DND-41 (cell line): ENCODE data around the gene SIRPG.
"Not testable (repeated sequence)": the region's sequence is repeated elsewhere in the genome, so short reads cannot be mapped to it uniquely, and the experiment has no call there.

Source experiments
- ATAC-seq: fragments of 200-7000 bp; cut with Tn5 transposase; 3 replicates; pipeline ENCODE4 v1.9.1; 2021; ENCODE audit warnings: low read depth; ENCODE audit not compliant: insufficient read depth
- DNase-seq: peaks from one replicate; pipeline ENCODE4 v3.0.0-alpha.2; 2020
- H2AFZ ChIP-seq: 2 replicates; pipeline ENCODE4 v1.6.0; 2012; ENCODE audit warnings: low read depth, low read length
- H3K27ac ChIP-seq: 2 replicates; pipeline ENCODE4 v1.5.1; 2012; ENCODE audit warnings: low read length, inconsistent platforms
- H3K27me3 ChIP-seq: fragments of 200-600 bp; sonication (generic); 2 replicates; pipeline ENCODE4 v1.6.0; 2012; ENCODE audit warnings: low read length, mild to moderate bottlenecking, inconsistent platforms; ENCODE audit not compliant: insufficient read depth, poor library complexity
- H3K36me3 ChIP-seq: 2 replicates; pipeline ENCODE4 v1.5.1; 2012; ENCODE audit warnings: low read length, inconsistent platforms; ENCODE audit not compliant: insufficient read depth
- H3K4me1 ChIP-seq: 2 replicates; pipeline ENCODE4 v1.5.1; 2012; ENCODE audit warnings: mild to moderate bottlenecking, low read length; ENCODE audit not compliant: insufficient read depth
- H3K4me2 ChIP-seq: 2 replicates; pipeline ENCODE4 v1.6.0; 2012; ENCODE audit warnings: mild to moderate bottlenecking, moderate library complexity, low read length, inconsistent platforms; ENCODE audit not compliant: insufficient read depth
- H3K4me3 ChIP-seq, 2 experiments: fragments of 200-600 bp in 1 of 2; shearing (Covaris generic) in 1 of 2; 2 replicates each; pipeline ENCODE4 v1.5.1; 2012 to 2016; ENCODE audit warnings: inconsistent platforms in 2 of 2, low read length in 2 of 2, mild to moderate bottlenecking in 2 of 2, low read depth in 1 of 2, moderate library complexity in 1 of 2
- H3K79me2 ChIP-seq: 2 replicates; pipeline ENCODE4 v1.6.0; 2012; ENCODE audit warnings: low read length, inconsistent platforms; ENCODE audit not compliant: insufficient read depth
- H3K9ac ChIP-seq: 2 replicates; pipeline ENCODE4 v1.6.0; 2012; ENCODE audit warnings: low read depth, mild to moderate bottlenecking, inconsistent platforms, low read length, moderate library complexity
- H3K9me3 ChIP-seq: 2 replicates; pipeline ENCODE4 v1.5.1; 2012; ENCODE audit warnings: low read length, moderate library complexity, mild to moderate bottlenecking, inconsistent platforms; ENCODE audit not compliant: insufficient read depth, severe bottlenecking
- H4K20me1 ChIP-seq: 2 replicates; pipeline ENCODE4 v1.6.0; 2012; ENCODE audit warnings: low read length; ENCODE audit not compliant: insufficient read depth
- EZH2 ChIP-seq: IDR thresholded peaks from 3 replicates; pipeline ENCODE4 v1.6.1; 2012; ENCODE audit warnings: borderline replicate concordance, low read depth, mild to moderate bottlenecking, moderate library complexity, low read length, inconsistent platforms; ENCODE audit not compliant: severe bottlenecking
- TF ChIP-seq, protein P1 (sequence below): IDR thresholded peaks from 2 replicates; pipeline ENCODE4 v1.5.1; 2012; ENCODE audit warnings: borderline replicate concordance, low read length, moderate library complexity, mild to moderate bottlenecking; ENCODE audit not compliant: poor library complexity, severe bottlenecking; ENCODE audit errors: extremely low read depth

SIRPG gene

DNA sequence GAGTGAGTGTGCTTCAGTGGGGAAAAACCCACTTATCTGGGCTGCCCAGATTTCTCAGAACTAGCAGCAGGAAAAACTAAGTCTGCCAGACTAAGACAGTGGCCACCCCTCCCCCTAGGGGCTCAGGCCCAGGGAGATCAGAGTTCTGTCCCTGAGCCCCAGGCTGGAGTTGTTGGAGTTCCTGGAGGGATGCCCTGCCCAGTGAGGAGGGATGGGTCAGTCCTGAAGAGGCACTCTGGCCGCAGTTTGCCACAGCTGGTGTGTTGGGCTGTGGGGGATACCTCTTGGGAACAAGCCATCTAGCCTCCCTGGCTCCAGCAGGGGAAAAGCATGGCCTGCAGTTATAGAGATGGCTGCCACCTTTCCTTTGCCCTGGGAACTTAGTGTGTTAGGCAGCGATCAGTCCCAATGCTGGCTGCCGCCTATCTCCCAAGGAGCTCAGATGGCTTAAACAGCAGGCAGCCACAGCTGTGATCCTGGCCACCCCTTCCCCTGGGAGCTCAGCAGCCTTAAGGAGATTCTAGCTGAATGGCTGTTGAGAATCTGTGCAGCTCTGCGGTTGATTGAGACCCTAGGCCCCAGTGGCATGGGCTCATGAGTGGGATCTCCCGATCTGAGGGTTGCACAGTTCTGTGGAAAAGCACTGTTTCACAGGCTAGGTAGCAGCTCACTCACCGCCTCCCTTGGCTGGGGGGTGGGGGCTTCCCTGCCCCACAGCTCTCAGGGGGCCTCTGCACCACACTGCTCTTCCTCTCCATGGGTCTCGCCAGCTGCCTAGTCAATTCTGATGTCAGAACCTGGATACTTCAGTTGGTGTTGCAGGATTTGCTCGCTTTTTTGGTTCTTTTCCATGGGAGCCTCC lies 13.2 kb downstream of the SIRPG start:
- H3K27ac ChIP-seq: no peak overlapping the region
- H3K79me2 ChIP-seq: no peaks in the 10 kb centered on the region
- H3K9ac ChIP-seq: no peak overlapping the region
- H3K27me3 ChIP-seq: no peaks in the 10 kb centered on the region
- DNase-seq: no peak
- H3K4me1 ChIP-seq: no peaks in the 10 kb centered on the region
- ATAC-seq: peak; percentile 42; the same call in 2 of the 3 replicates
- H2AFZ ChIP-seq: no peak overlapping the region
- no peaks in the 10 kb centered on the region for H3K36me3 ChIP-seq
- TF ChIP-seq, protein P1, sequence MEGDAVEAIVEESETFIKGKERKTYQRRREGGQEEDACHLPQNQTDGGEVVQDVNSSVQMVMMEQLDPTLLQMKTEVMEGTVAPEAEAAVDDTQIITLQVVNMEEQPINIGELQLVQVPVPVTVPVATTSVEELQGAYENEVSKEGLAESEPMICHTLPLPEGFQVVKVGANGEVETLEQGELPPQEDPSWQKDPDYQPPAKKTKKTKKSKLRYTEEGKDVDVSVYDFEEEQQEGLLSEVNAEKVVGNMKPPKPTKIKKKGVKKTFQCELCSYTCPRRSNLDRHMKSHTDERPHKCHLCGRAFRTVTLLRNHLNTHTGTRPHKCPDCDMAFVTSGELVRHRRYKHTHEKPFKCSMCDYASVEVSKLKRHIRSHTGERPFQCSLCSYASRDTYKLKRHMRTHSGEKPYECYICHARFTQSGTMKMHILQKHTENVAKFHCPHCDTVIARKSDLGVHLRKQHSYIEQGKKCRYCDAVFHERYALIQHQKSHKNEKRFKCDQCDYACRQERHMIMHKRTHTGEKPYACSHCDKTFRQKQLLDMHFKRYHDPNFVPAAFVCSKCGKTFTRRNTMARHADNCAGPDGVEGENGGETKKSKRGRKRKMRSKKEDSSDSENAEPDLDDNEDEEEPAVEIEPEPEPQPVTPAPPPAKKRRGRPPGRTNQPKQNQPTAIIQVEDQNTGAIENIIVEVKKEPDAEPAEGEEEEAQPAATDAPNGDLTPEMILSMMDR: no peak
- TF ChIP-seq EZH2: no peak
- no peak overlapping the region for H3K4me2 ChIP-seq
- H4K20me1 ChIP-seq: no peaks in the 10 kb centered on the region
- no peaks in the 10 kb centered on the region for H3K9me3 ChIP-seq
- no peak overlapping the region for H3K4me3 ChIP-seq

DNA sequence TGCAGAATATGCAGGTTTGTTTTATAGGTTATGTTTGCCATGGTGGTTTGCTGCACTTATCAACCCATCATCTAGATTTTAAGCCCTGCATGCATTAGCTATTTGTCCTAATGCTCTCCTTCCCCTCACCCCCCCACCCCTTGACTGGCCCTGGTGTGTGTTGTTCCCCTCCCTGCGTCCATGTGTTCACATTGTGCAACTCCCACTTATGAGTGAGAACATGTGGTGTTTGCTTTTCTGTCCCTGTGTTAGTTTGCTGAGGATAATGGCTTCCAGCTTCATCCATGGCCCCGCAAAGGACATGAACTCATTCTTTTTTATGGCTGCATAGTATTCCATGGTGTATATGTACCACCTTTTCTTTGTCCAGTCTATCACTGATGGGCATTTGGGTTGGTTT lies 18.9 kb downstream of the SIRPG start:
- not testable (repeated sequence) for ATAC-seq, H4K20me1 ChIP-seq, DNase-seq, H3K27ac ChIP-seq, H3K79me2 ChIP-seq, H3K4me2 ChIP-seq, H3K27me3 ChIP-seq, H3K9me3 ChIP-seq, H2AFZ ChIP-seq, H3K4me1 ChIP-seq, H3K4me3 ChIP-seq, H3K36me3 ChIP-seq, H3K9ac ChIP-seq

DNA sequence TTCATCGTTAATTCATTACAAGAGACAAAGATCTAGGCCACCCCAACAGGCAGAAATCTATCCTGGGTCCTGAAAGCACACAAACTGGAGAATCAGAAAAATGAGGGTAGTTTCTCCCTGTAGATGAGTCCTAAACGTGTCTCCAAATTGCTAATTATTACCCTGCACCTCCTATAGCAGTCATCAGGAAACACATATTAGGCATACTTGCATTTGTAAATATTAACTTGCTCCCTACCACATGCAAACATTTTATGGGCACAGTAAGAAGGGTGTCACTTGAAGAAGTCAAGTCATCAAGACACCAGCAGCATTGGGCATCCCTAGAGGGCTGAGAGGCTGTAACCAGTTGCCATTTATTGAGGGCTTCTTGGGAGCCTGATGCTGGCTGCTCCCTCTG lies 19.8 kb downstream of the SIRPG start:
- Histone ChIP-seq H3K9ac (no peak overlapping the region), H3K27ac (no peak overlapping the region), H3K4me1 (no peaks in the 10 kb centered on the region), H3K27me3 (no peaks in the 10 kb centered on the region), H4K20me1 (no peaks in the 10 kb centered on the region), H3K36me3 (no peaks in the 10 kb centered on the region), H2AFZ (no peak overlapping the region), H3K79me2 (no peaks in the 10 kb centered on the region), H3K4me2 (no peak overlapping the region), H3K4me3 (no peak overlapping the region), H3K9me3 (no peaks in the 10 kb centered on the region)
- DNase-seq (no peak), ATAC-seq (no peak)
- TF ChIP-seq, protein P1: no peak
- no peak for TF ChIP-seq EZH2

DNA sequence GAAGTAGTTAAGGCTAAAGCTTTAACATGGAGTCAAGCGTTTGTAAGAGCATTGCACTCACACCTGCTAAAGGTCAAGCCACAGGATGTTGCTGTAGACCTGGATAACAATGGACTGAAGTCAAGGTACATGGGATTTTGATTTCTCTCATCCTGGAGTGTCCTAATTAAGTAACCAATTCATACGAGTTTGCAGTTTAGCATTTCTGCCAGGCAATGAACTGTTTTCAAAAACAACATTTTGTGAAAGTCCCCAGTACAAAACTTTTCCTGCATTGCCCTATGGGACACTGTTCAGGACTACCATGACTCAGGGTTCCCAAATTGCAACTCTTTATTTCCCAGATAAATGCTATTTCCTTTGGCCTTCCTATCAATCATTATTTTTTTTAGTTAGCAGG lies 20.4 kb downstream of the SIRPG start:
- Histone ChIP-seq H3K9me3 (no peaks in the 10 kb centered on the region), H3K9ac (no peak overlapping the region), H4K20me1 (no peaks in the 10 kb centered on the region), H3K36me3 (no peaks in the 10 kb centered on the region), H3K27ac (no peak overlapping the region), H3K27me3 (no peaks in the 10 kb centered on the region), H3K4me1 (no peaks in the 10 kb centered on the region), H3K4me2 (no peak overlapping the region), H2AFZ (no peak overlapping the region), H3K4me3 (no peak overlapping the region), H3K79me2 (no peaks in the 10 kb centered on the region)
- ATAC-seq: no peak
- DNase-seq: no peak
- TF ChIP-seq, protein P1: no peak
- no peak for TF ChIP-seq EZH2
